Activated CD8-positive, alpha-beta T cell treated with anti-CD3 and anti-CD28 coated beads for 36 hours (primary cell): Measurements from ENCODE around the gene SMOC1. TPM values are rescaled to one million over a fixed set of nuclear protein-coding genes. Genes with fewer than 3 reads are reported as not detected.

Experiments used
- ATAC-seq: fragments of 200-7000 bp; cut with Tn5 transposase; one replicate; pipeline ENCODE4 v1.10.0; 2021; ENCODE audit warnings: mild to moderate bottlenecking, moderate library complexity
- CTCF ChIA-PET: fragments of 350-600 bp; sonication (Branson Sonifier 250); formaldehyde crosslinking; loops from one replicate; lab custom pipeline; 2021; ENCODE audit warnings: antibody characterized with exemption; lab: Charles Lee
- POLR2A ChIA-PET: fragments of 350-600 bp; sonication (Branson Sonifier 250); formaldehyde crosslinking; loops from one replicate; lab custom pipeline; 2021; ENCODE audit warnings: antibody characterized with exemption; lab: Charles Lee
- DNase-seq: peaks from one replicate; pipeline ENCODE4 v3.0.0-alpha.2; 2020
- H3K27ac Mint-ChIP-seq: one replicate; pipeline ENCODE4 v1.8.0; 2021; ENCODE audit warnings: mild to moderate bottlenecking, mixed read lengths
- H3K27me3 Mint-ChIP-seq: one replicate; pipeline ENCODE4 v1.8.0; 2021; ENCODE audit warnings: mixed read lengths
- H3K36me3 Mint-ChIP-seq: one replicate; pipeline ENCODE4 v1.8.0; 2021; ENCODE audit warnings: low read depth, mixed read lengths
- H3K4me1 Mint-ChIP-seq: one replicate; pipeline ENCODE4 v1.8.0; 2021; ENCODE audit warnings: low read depth, mixed read lengths
- H3K4me3 Mint-ChIP-seq: one replicate; pipeline ENCODE4 v1.8.0; 2021; ENCODE audit warnings: mild to moderate bottlenecking, moderate library complexity, mixed read lengths
- H3K9me3 Mint-ChIP-seq: one replicate; pipeline ENCODE4 v1.8.0; 2021; ENCODE audit warnings: mixed read lengths
- intact Hi-C: fragments of 100-400 bp; cut with micrococcal nuclease; formaldehyde crosslinking; loops from one replicate; pipeline ENCODE4 v1.10.0; 2022
- total RNA-seq, 2 experiments: library from RNA; stranded (reverse); gene quantifications; one replicate each; pipeline ENCODE4 v1.2.3, GENCODE V29; 2021
- TF ChIP-seq, protein P1 (sequence below): fragments of 200-600 bp; IDR thresholded peaks from one replicate; pipeline ENCODE4 v1.8.0; 2022; ENCODE audit warnings: antibody characterized with exemption, mild to moderate bottlenecking

The SMOC1 gene
- total RNA-seq, 2 experiments from 2014 or later: not detected

GRCh38 chr14:70033116-70033515 lies 153.9 kb downstream of the SMOC1 start:
- POLR2A ChIA-PET: no interaction called here
- Mint-ChIP-seq H3K36me3 (no peaks in the 10 kb centered on the region), H3K27me3 (peaks cover 6% of the 10 kb centered on the region), H3K27ac (no peak overlapping the region), H3K4me1 (no peaks in the 10 kb centered on the region), H3K4me3 (no peak overlapping the region), H3K9me3 (no peaks in the 10 kb centered on the region)
- ATAC-seq (no peak), DNase-seq (no peak)
- intact Hi-C loops: no loop called here
- TF ChIP-seq, protein P1, sequence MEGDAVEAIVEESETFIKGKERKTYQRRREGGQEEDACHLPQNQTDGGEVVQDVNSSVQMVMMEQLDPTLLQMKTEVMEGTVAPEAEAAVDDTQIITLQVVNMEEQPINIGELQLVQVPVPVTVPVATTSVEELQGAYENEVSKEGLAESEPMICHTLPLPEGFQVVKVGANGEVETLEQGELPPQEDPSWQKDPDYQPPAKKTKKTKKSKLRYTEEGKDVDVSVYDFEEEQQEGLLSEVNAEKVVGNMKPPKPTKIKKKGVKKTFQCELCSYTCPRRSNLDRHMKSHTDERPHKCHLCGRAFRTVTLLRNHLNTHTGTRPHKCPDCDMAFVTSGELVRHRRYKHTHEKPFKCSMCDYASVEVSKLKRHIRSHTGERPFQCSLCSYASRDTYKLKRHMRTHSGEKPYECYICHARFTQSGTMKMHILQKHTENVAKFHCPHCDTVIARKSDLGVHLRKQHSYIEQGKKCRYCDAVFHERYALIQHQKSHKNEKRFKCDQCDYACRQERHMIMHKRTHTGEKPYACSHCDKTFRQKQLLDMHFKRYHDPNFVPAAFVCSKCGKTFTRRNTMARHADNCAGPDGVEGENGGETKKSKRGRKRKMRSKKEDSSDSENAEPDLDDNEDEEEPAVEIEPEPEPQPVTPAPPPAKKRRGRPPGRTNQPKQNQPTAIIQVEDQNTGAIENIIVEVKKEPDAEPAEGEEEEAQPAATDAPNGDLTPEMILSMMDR: no peak
- CTCF ChIA-PET: interaction anchor here (0.9 to 1.6 kb wide), 3 partner anchors 10 to 213 kb away, joined by 3 to 4 read pairs (median 3); no protein-coding TSS in a partner anchor

GRCh38 chr14:70033561-70033960 lies 154.3 kb downstream of the SMOC1 start:
- TF ChIP-seq, protein P1: no peak
- Mint-ChIP-seq H3K4me1 (no peaks in the 10 kb centered on the region), H3K27me3 (peaks cover 7% of the 10 kb centered on the region), H3K27ac (no peak overlapping the region), H3K4me3 (no peak overlapping the region), H3K9me3 (no peaks in the 10 kb centered on the region), H3K36me3 (no peaks in the 10 kb centered on the region)
- DNase-seq (no peak), ATAC-seq (no peak)
- intact Hi-C loops: no loop called here
- ChIA-PET POLR2A (no interaction called here), CTCF (interaction anchor here (0.9 to 1.6 kb wide), 3 partner anchors 10 to 215 kb away, joined by 3 to 4 read pairs (median 4); no protein-coding TSS in a partner anchor)

DNA sequence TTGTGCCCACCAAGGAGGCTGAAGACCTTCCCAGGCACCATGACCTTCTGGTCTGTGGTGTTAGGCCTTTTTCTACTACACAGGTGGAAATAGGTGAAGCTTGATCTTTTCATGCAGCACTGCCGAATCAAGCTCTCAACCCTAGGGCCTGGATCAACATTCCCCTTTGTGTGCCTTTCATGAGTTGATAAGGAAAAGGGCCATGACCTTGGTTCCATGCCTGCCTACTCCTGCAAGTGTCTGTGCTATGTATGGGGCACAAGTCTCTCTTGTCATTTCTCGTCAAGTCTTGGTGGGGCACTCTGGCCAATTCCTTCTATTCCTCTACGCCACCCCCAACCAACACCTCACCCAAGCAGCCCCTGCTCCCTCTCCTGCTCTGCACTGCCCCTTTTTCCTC lies 155.0 kb downstream of the SMOC1 start:
- DNase-seq (no peak), ATAC-seq (no peak)
- intact Hi-C loops: no loop called here
- Mint-ChIP-seq H3K4me1 (no peaks in the 10 kb centered on the region), H3K27ac (no peak overlapping the region), H3K4me3 (no peak overlapping the region), H3K9me3 (no peaks in the 10 kb centered on the region), H3K36me3 (no peaks in the 10 kb centered on the region), H3K27me3 (peaks cover 7% of the 10 kb centered on the region)
- TF ChIP-seq, protein P1: no peak
- POLR2A ChIA-PET: no interaction called here
- CTCF ChIA-PET: interaction anchor here (1.0 to 1.6 kb wide), 3 partner anchors 11 to 303 kb away, joined by 3 to 4 read pairs (median 4); no protein-coding TSS in a partner anchor

DNA sequence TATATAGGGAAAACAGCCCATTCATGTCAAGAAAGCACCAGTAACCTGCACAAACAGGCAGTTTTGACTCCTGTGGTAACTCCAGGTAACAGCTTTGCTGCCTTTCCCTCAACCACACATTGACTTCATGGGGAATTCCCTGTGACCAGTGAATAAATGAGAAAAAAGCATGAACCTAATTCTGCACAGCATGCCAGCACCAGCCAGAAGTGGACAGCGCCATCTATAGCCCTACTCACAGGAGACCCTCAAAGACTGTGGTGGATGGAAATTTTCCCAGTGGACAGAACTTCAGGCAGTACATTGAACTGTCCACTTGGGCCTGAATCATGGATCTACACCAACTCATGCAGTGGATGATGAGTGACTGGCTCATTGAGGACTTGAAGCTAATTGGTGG lies 157.4 kb downstream of the SMOC1 start:
- TF ChIP-seq, protein P1: no peak
- H3K9me3 Mint-ChIP-seq: no peaks in the 10 kb centered on the region
- peak; percentile 9 for DNase-seq
- no peaks in the 10 kb centered on the region for H3K36me3 Mint-ChIP-seq
- intact Hi-C loops: no loop called here
- no peak overlapping the region for H3K27ac Mint-ChIP-seq
- ChIA-PET CTCF (interaction anchor here (1.3 kb wide), 1 partner anchor 9 kb away, joined by 9 read pairs; no protein-coding TSS in a partner anchor), POLR2A (no interaction called here)
- H3K27me3 Mint-ChIP-seq: peaks cover 9% of the 10 kb centered on the region
- no peak overlapping the region for H3K4me3 Mint-ChIP-seq
- no peak for ATAC-seq
- no peaks in the 10 kb centered on the region for H3K4me1 Mint-ChIP-seq

DNA sequence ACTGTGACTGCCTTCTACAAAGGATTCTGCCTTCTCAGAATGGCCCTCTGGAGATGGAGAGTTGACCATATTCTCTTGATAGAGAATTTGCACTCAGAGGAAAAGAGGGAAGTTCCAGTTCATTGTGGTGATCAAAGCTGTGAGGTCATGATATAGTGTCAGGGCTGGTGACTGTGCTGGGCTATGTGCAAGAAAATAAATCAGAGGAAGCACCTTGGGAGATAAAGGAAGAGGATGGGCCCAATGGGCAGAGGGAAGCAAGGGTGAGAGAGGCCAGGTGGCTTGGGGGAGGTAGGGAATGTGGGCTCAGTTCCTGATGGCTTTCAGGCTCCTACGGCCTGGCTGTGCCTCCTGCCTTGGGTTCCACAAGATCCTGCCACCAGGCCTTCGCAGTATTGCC lies 163.8 kb downstream of the SMOC1 start:
- CTCF ChIA-PET: no interaction called here
- Mint-ChIP-seq H3K27ac (no peak overlapping the region), H3K27me3 (peaks cover 20% of the 10 kb centered on the region), H3K36me3 (no peaks in the 10 kb centered on the region), H3K9me3 (no peaks in the 10 kb centered on the region), H3K4me1 (no peaks in the 10 kb centered on the region), H3K4me3 (no peak overlapping the region)
- TF ChIP-seq, protein P1: no peak
- intact Hi-C loops: no loop called here
- POLR2A ChIA-PET: no interaction called here
- DNase-seq (no peak), ATAC-seq (no peak)
